Body of pancreas (tissue), 4 donors: Measurements from ENCODE around the gene GSTA2.

Experiments used
- CTCF ChIP-seq, 7 experiments: fragments of 450-650 bp in 4 of 7; fragments of 200-600 bp in 3 of 7; sonication (generic) in 3 of 7; IDR thresholded peaks; one replicate each; pipeline ENCODE4 v1.5.1; 2016 to 2019; ENCODE audit warnings: antibody characterized with exemption in 7 of 7
- POLR2A ChIP-seq, 3 donors: fragments of 450-650 bp; IDR thresholded peaks; one replicate each; pipeline ENCODE4 v1.6.1; 2016; ENCODE audit warnings: antibody characterized with exemption in 3 of 3, mild to moderate bottlenecking in 2 of 3

DNA sequence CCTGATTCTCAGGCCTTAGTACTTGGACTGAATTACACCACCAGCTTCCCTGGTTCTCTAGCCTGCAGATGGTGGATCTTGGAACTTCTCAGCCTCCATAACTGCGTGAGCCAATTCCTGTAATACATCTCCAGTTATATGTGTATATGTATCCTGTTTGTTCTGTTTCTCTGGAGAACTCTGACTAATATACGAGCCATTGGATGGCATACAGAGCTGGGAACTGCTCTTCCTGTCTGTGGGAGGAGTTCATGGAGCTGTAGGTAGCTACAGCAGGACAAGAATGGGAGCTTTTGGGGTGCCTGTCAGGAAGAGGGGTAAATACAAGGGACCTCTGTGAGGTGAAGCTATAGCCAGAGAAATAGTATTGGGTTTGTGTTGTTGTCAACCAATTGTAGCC is 51.1 kb downstream of the GSTA2 start:
- TF ChIP-seq POLR2A (IDR thresholded peaks at IDR 0.05) (no peak), CTCF (IDR thresholded peaks at IDR 0.05) (no peak)
